HepG2 (cell line): ENCODE data around the gene SRCAP. TPM values are rescaled to one million over a fixed set of nuclear protein-coding genes. Genes with fewer than 3 reads are reported as not detected.

ENCODE experiments used
- AKAP8 ChIP-seq: sonication (generic); formaldehyde crosslinking; IDR thresholded peaks from 2 replicates; pipeline ENCODE4 v1.5.1; 2020; ENCODE audit warnings: mild to moderate bottlenecking, missing genetic modification reagents
- JDP2 ChIP-seq: sonication (generic); formaldehyde crosslinking; IDR thresholded peaks from 2 replicates; pipeline ENCODE4 v1.8.1; 2022; ENCODE audit warnings: missing genetic modification reagents, borderline replicate concordance
- JUNB ChIP-seq: sonication (generic); formaldehyde crosslinking; IDR thresholded peaks from 2 replicates; pipeline ENCODE4 v1.8.0; 2022; ENCODE audit warnings: missing genetic modification reagents, mild to moderate bottlenecking, borderline replicate concordance
- KLF16 ChIP-seq, 2 experiments: sonication (generic) in 1 of 2; formaldehyde crosslinking in 1 of 2; IDR thresholded peaks; 2 replicates each; pipeline versions ENCODE4 v1.6.1 to v1.8.0; 2016 to 2023; ENCODE audit warnings: missing genetic modification reagents in 2 of 2, missing compliant biosample characterization in 1 of 2
- RNF2 ChIP-seq: fragments of 450-650 bp; conservative IDR thresholded peaks from 2 replicates; pipeline ENCODE4 v1.6.1; 2016; ENCODE audit warnings: low read depth
- SPEN ChIP-seq: sonication (generic); formaldehyde crosslinking; IDR thresholded peaks from 2 replicates; pipeline ENCODE4 v1.5.1; 2020; ENCODE audit warnings: low read depth, mild to moderate bottlenecking, missing genetic modification reagents
- SRF ChIP-seq: IDR thresholded peaks from 2 replicates; pipeline ENCODE4 v1.6.1; 2011; ENCODE audit warnings: mild to moderate bottlenecking, low read depth, low read length, moderate library complexity
- SRSF4 ChIP-seq: fragments of 200-400 bp; formaldehyde crosslinking; IDR thresholded peaks from one replicate; pipeline ENCODE4 v1.6.1; 2018; ENCODE audit warnings: mild to moderate bottlenecking, low read depth, low read length, moderate library complexity; ENCODE audit not compliant: poor library complexity, severe bottlenecking
- SRY ChIP-seq: sonication (generic); formaldehyde crosslinking; IDR thresholded peaks from 2 replicates; pipeline ENCODE4 v1.8.0; 2022; ENCODE audit warnings: mild to moderate bottlenecking, missing genetic modification reagents
- TBP ChIP-seq: sonication (generic); formaldehyde crosslinking; IDR thresholded peaks from 2 replicates; pipeline ENCODE4 v1.5.0; 2020; ENCODE audit warnings: missing genetic modification reagents
- XRCC5 ChIP-seq: fragments of 200-400 bp; formaldehyde crosslinking; optimal IDR thresholded peaks from 2 replicates; pipeline ENCODE3; 2017; ENCODE audit warnings: mild to moderate bottlenecking, low read length
- YY1 ChIP-seq: IDR thresholded peaks from 2 replicates; pipeline ENCODE4 v1.6.1; 2011; ENCODE audit warnings: low read length, low read depth, moderate library complexity, mild to moderate bottlenecking; ENCODE audit not compliant: insufficient read depth, insufficient replicate concordance
- ZNF121 ChIP-seq: sonication (generic); formaldehyde crosslinking; IDR thresholded peaks from 2 replicates; pipeline ENCODE4 v1.5.0; 2020; ENCODE audit warnings: mild to moderate bottlenecking, missing genetic modification reagents
- ZNF678 ChIP-seq: sonication (generic); formaldehyde crosslinking; IDR thresholded peaks from 2 replicates; pipeline ENCODE4 v1.4.0; 2020; ENCODE audit warnings: mild to moderate bottlenecking, missing genetic modification reagents
- ZNF775 ChIP-seq: sonication (generic); formaldehyde crosslinking; IDR thresholded peaks from 2 replicates; pipeline ENCODE4 v1.4.0; 2020; ENCODE audit warnings: missing genetic modification reagents, mild to moderate bottlenecking, moderate library complexity, borderline replicate concordance
- polyA plus RNA-seq, 8 experiments: library from polyadenylated mRNA; depleted of rRNA in 3 of 8; stranded (reverse) in 7 of 8; unstranded in 1 of 8; fragments of >200 nt; fragmentation: Illumina TruSeq in 4 of 8; extraction: Trizol in 4 of 8; gene quantifications; 2 replicates each; pipeline versions ENCODE4 v1.2.1 to v1.2.3, GENCODE V29; 2011 to 2016; ENCODE audit warnings: low read depth in 4 of 8, missing spikeins in 1 of 8, mixed read lengths in 1 of 8; ENCODE audit not compliant: insufficient read depth in 1 of 8
- total RNA-seq, 5 experiments: library from RNA; depleted of rRNA; stranded (reverse); fragments of >200 nt; fragmentation: Illumina TruSeq; extraction: Trizol; gene quantifications; 2 replicates each; pipeline ENCODE4 v1.2.3, GENCODE V29; 2016; ENCODE audit warnings: low read depth in 1 of 5
- TF ChIP-seq, protein P1 (sequence below): sonication (generic); formaldehyde crosslinking; conservative IDR thresholded peaks from 2 replicates; pipeline ENCODE4 v1.4.0; 2020; ENCODE audit warnings: mild to moderate bottlenecking, missing genetic modification reagents, moderate library complexity
- TF ChIP-seq, protein P2 (sequence below): sonication (generic); formaldehyde crosslinking; IDR thresholded peaks from 2 replicates; pipeline ENCODE4 v1.5.0; 2020; ENCODE audit warnings: missing genetic modification reagents
- TF ChIP-seq, protein P3 (sequence below): sonication (generic); formaldehyde crosslinking; IDR thresholded peaks from 2 replicates; pipeline ENCODE4 v1.5.0; 2020; ENCODE audit warnings: mild to moderate bottlenecking, missing genetic modification reagents, moderate library complexity
- TF ChIP-seq, protein P4 (sequence below): sonication (generic); formaldehyde crosslinking; IDR thresholded peaks from 2 replicates; pipeline ENCODE4 v1.4.0; 2020; ENCODE audit warnings: missing genetic modification reagents
- TF ChIP-seq, protein P5 (sequence below): IDR thresholded peaks from 2 replicates; pipeline ENCODE4 v1.6.1; 2016; ENCODE audit warnings: missing compliant biosample characterization, missing genetic modification reagents, borderline replicate concordance

SRCAP gene
- total and polyA plus RNA-seq, 2 of the 13 experiments (the other 11 are each of a cell fraction or from before 2014, with no cell fraction given): 4.9 to 9.0 TPM

DNA sequence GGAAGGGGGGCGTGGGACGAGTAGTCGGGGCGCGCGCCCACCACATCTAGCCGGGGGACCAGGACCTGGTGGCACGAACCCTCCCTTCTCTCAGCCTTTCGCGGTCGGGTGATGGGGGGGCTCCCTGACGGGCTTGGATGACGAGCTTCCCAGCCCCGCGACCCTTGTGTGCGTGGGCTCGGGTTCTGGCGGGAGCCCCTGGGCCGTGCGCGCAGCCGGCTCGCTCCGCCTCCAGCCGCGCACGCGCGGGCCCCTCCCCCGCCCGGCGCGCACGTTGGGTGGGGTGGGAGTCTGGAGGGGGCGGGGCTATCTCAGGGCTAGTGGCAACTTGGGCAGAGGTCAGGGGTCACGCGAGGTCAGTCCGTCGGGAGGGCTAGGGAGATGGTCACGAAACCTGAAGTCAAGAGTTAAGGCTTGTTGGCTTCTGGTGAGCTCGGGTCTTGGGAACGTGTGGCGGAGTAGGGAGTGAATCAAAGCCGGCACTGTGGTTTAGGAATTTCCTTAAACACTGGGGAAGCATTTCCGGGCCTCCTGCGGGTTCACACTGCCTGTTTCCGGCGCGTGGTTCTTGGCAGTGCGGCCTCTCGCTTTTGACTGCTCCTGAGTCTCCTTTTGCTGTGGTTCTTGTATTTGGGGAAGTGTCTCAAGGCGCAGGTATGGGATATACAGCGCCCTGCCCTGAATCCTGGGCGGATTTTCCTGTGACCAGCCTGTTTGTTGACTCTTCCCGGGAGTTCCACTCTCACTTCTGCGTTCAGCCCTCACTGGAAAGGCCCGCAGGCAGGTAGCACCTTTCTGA is at the start of gene SRCAP (continued):
- TF ChIP-seq, protein P1, sequence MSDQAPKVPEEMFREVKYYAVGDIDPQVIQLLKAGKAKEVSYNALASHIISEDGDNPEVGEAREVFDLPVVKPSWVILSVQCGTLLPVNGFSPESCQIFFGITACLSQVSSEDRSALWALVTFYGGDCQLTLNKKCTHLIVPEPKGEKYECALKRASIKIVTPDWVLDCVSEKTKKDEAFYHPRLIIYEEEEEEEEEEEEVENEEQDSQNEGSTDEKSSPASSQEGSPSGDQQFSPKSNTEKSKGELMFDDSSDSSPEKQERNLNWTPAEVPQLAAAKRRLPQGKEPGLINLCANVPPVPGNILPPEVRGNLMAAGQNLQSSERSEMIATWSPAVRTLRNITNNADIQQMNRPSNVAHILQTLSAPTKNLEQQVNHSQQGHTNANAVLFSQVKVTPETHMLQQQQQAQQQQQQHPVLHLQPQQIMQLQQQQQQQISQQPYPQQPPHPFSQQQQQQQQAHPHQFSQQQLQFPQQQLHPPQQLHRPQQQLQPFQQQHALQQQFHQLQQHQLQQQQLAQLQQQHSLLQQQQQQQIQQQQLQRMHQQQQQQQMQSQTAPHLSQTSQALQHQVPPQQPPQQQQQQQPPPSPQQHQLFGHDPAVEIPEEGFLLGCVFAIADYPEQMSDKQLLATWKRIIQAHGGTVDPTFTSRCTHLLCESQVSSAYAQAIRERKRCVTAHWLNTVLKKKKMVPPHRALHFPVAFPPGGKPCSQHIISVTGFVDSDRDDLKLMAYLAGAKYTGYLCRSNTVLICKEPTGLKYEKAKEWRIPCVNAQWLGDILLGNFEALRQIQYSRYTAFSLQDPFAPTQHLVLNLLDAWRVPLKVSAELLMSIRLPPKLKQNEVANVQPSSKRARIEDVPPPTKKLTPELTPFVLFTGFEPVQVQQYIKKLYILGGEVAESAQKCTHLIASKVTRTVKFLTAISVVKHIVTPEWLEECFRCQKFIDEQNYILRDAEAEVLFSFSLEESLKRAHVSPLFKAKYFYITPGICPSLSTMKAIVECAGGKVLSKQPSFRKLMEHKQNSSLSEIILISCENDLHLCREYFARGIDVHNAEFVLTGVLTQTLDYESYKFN (CRISPR knock-in tag): peak; percentile 58; the same call in 1 of the 2 replicates
- TF ChIP-seq SRF: 0 out of 2 replicates have a peak, but pooled peaks have one; percentile 7
- no peak for TF ChIP-seq TBP (CRISPR knock-in tag)
- no peak for TF ChIP-seq JDP2 (CRISPR knock-in tag)
- TF ChIP-seq YY1: peak; percentile 49
- TF ChIP-seq, protein P2, sequence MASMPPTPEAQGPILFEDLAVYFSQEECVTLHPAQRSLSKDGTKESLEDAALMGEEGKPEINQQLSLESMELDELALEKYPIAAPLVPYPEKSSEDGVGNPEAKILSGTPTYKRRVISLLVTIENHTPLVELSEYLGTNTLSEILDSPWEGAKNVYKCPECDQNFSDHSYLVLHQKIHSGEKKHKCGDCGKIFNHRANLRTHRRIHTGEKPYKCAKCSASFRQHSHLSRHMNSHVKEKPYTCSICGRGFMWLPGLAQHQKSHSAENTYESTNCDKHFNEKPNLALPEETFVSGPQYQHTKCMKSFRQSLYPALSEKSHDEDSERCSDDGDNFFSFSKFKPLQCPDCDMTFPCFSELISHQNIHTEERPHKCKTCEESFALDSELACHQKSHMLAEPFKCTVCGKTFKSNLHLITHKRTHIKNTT: no peak
- no peak; the same call in 1 of the 2 replicates for TF ChIP-seq ZNF121 (CRISPR knock-in tag)
- no peak; a peak in 2 of 4 replicates for TF ChIP-seq KLF16 (CRISPR knock-in tag; IDR thresholded peaks at IDR 0.05)
- TF ChIP-seq JUNB (CRISPR knock-in tag): no peak
- TF ChIP-seq, protein P3, sequence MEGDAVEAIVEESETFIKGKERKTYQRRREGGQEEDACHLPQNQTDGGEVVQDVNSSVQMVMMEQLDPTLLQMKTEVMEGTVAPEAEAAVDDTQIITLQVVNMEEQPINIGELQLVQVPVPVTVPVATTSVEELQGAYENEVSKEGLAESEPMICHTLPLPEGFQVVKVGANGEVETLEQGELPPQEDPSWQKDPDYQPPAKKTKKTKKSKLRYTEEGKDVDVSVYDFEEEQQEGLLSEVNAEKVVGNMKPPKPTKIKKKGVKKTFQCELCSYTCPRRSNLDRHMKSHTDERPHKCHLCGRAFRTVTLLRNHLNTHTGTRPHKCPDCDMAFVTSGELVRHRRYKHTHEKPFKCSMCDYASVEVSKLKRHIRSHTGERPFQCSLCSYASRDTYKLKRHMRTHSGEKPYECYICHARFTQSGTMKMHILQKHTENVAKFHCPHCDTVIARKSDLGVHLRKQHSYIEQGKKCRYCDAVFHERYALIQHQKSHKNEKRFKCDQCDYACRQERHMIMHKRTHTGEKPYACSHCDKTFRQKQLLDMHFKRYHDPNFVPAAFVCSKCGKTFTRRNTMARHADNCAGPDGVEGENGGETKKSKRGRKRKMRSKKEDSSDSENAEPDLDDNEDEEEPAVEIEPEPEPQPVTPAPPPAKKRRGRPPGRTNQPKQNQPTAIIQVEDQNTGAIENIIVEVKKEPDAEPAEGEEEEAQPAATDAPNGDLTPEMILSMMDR: peak; percentile 4; the same call in 1 of the 2 replicates
- no peak for TF ChIP-seq RNF2
- TF ChIP-seq ZNF775 (CRISPR knock-in tag): no peak
- no peak for TF ChIP-seq XRCC5
- TF ChIP-seq, protein P4, sequence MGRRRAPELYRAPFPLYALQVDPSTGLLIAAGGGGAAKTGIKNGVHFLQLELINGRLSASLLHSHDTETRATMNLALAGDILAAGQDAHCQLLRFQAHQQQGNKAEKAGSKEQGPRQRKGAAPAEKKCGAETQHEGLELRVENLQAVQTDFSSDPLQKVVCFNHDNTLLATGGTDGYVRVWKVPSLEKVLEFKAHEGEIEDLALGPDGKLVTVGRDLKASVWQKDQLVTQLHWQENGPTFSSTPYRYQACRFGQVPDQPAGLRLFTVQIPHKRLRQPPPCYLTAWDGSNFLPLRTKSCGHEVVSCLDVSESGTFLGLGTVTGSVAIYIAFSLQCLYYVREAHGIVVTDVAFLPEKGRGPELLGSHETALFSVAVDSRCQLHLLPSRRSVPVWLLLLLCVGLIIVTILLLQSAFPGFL (CRISPR knock-in tag): no peak; the same call in 1 of the 2 replicates
- no peak for TF ChIP-seq SRSF4
- TF ChIP-seq, protein P5, sequence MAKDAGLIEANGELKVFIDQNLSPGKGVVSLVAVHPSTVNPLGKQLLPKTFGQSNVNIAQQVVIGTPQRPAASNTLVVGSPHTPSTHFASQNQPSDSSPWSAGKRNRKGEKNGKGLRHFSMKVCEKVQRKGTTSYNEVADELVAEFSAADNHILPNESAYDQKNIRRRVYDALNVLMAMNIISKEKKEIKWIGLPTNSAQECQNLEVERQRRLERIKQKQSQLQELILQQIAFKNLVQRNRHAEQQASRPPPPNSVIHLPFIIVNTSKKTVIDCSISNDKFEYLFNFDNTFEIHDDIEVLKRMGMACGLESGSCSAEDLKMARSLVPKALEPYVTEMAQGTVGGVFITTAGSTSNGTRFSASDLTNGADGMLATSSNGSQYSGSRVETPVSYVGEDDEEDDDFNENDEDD (CRISPR knock-in tag): peak; percentile 47; the same call in 1 of the 2 replicates
- TF ChIP-seq AKAP8 (CRISPR knock-in tag): no peak
- TF ChIP-seq SRY: peak; percentile 57
- TF ChIP-seq ZNF678 (CRISPR knock-in tag): peak; percentile 83; the same call in 1 of the 2 replicates
- peak; percentile 73 for TF ChIP-seq SPEN
